IMR-90 (cell line): ENCODE data around the gene OR8B2. TPM values are rescaled to one million over a fixed set of nuclear protein-coding genes. Genes with fewer than 3 reads are reported as not detected.
A peak's percentile ranks its signal among the peaks of the same experiment; 100 is the strongest.

Experiments used
- ATAC-seq: fragments of 200-7000 bp; cut with Tn5 transposase; 2 replicates; pipeline ENCODE4 v1.9.1; 2020; ENCODE audit warnings: low read depth, mild to moderate bottlenecking, moderate library complexity
- BruUV-seq: library from RNA; stranded (reverse); fragments of 400-500 nt; replicated peaks from 2 replicates; lab custom pipeline; 2021; lab: Mats Ljungman, UMichigan
- CTCF ChIA-PET: fragments of 300-600 bp; formaldehyde crosslinking; extraction: SDS; loops from one replicate; lab custom pipeline; 2021; ENCODE audit warnings: antibody characterized with exemption; lab: Yijun Ruan, JAX
- POLR2A ChIA-PET: fragments of 300-600 bp; sonication (Branson Sonifier 250); formaldehyde crosslinking; loops from one replicate; lab custom pipeline; 2022; ENCODE audit warnings: antibody characterized with exemption; ENCODE audit not compliant: unreplicated experiment; lab: Charles Lee
- DNase-seq: peaks from one replicate; pipeline ENCODE4 v3.0.0; 2013
- H2AFZ ChIP-seq: replicated peaks from 2 replicates; pipeline ENCODE3; 2013; ENCODE audit warnings: low read length, mild to moderate bottlenecking; ENCODE audit not compliant: poor library complexity
- H2AK5ac ChIP-seq: 2 replicates; pipeline ENCODE4 v1.6.1; 2013; ENCODE audit warnings: low read depth, low read length, inconsistent platforms
- H2AK9ac ChIP-seq: replicated peaks from 2 replicates; pipeline ENCODE3; 2013; ENCODE audit warnings: mild to moderate bottlenecking, low read depth, low read length, moderate library complexity; ENCODE audit not compliant: poor library complexity
- H2BK120ac ChIP-seq: 2 replicates; pipeline ENCODE4 v1.6.1; 2013; ENCODE audit warnings: low read depth, low read length, inconsistent platforms
- H2BK15ac ChIP-seq: 3 replicates; pipeline ENCODE4 v1.6.1; 2013; ENCODE audit warnings: low read depth, low read length, inconsistent platforms
- H2BK20ac ChIP-seq: 2 replicates; pipeline ENCODE4 v1.6.1; 2013; ENCODE audit warnings: low read depth, mild to moderate bottlenecking, inconsistent platforms, low read length, moderate library complexity
- H2BK5ac ChIP-seq: 2 replicates; pipeline ENCODE4 v1.6.1; 2013; ENCODE audit warnings: mild to moderate bottlenecking, low read depth, low read length, inconsistent platforms; ENCODE audit not compliant: poor library complexity, severe bottlenecking
- H3K14ac ChIP-seq: replicated peaks from 2 replicates; pipeline ENCODE4 v1.6.1; 2013; ENCODE audit warnings: low read depth, low read length, inconsistent platforms
- H3K18ac ChIP-seq: 2 replicates; pipeline ENCODE4 v1.6.1; 2013; ENCODE audit warnings: low read depth, low read length, control low read depth
- H3K23ac ChIP-seq: 2 replicates; pipeline ENCODE4 v1.6.1; 2013; ENCODE audit warnings: low read depth, low read length, inconsistent platforms
- H3K27ac ChIP-seq: 2 replicates; pipeline ENCODE4 v1.5.1; 2013; ENCODE audit warnings: mild to moderate bottlenecking, control low read depth, low read length; ENCODE audit not compliant: insufficient read depth
- H3K27me3 ChIP-seq: 2 replicates; pipeline ENCODE4 v1.6.1; 2013; ENCODE audit warnings: low read length; ENCODE audit not compliant: control insufficient read depth, insufficient read depth
- H3K36me3 ChIP-seq: 2 replicates; pipeline ENCODE4 v1.6.1; 2013; ENCODE audit warnings: low read length, mixed read lengths; ENCODE audit not compliant: control insufficient read depth, insufficient read depth
- H3K4ac ChIP-seq: 2 replicates; pipeline ENCODE4 v1.6.1; 2013; ENCODE audit warnings: low read depth, low read length, inconsistent platforms
- H3K4me1 ChIP-seq: 2 replicates; pipeline ENCODE4 v1.6.1; 2013; ENCODE audit warnings: low read length, mixed read lengths; ENCODE audit not compliant: control insufficient read depth, insufficient read depth
- H3K4me2 ChIP-seq: 2 replicates; pipeline ENCODE4 v1.6.1; 2013; ENCODE audit warnings: low read depth, mild to moderate bottlenecking, control low read depth, low read length, moderate library complexity
- H3K4me3 ChIP-seq: 2 replicates; pipeline ENCODE4 v1.5.1; 2013; ENCODE audit warnings: low read depth, mild to moderate bottlenecking, control low read depth, low read length, moderate library complexity; ENCODE audit not compliant: insufficient read depth
- H3K56ac ChIP-seq: 2 replicates; pipeline ENCODE4 v1.6.1; 2013; ENCODE audit warnings: low read length, inconsistent platforms; ENCODE audit not compliant: insufficient read depth; ENCODE audit errors: extremely low read depth
- H3K79me1 ChIP-seq, 2 experiments: 2 replicates each; pipeline ENCODE4 v1.6.1; 2013; ENCODE audit warnings: low read length in 2 of 2, inconsistent platforms in 1 of 2, low read depth in 1 of 2
- H3K9ac ChIP-seq: 2 replicates; pipeline ENCODE4 v1.6.1; 2013; ENCODE audit warnings: low read depth, low read length, control low read depth
- H3K9me1 ChIP-seq: 2 replicates; pipeline ENCODE4 v1.6.1; 2013; ENCODE audit warnings: low read length, inconsistent platforms; ENCODE audit not compliant: insufficient read depth
- H3K9me3 ChIP-seq: 2 replicates; pipeline ENCODE4 v1.6.1; 2013; ENCODE audit warnings: low read length; ENCODE audit not compliant: control insufficient read depth, insufficient read depth
- H4K20me1 ChIP-seq: 2 replicates; pipeline ENCODE4 v1.6.1; 2013; ENCODE audit warnings: low read length, inconsistent platforms; ENCODE audit not compliant: insufficient read depth
- H4K5ac ChIP-seq: 2 replicates; pipeline ENCODE4 v1.6.1; 2013; ENCODE audit warnings: mild to moderate bottlenecking, low read depth, low read length, control low read depth
- H4K8ac ChIP-seq, 2 experiments: 2 replicates each; pipeline ENCODE4 v1.6.1; 2013; ENCODE audit warnings: low read depth in 2 of 2, low read length in 2 of 2, control low read depth in 1 of 2, inconsistent platforms in 1 of 2
- H4K91ac ChIP-seq: 2 replicates; pipeline ENCODE4 v1.6.1; 2013; ENCODE audit warnings: low read depth, low read length, inconsistent platforms; ENCODE audit not compliant: insufficient read depth
- BHLHE40 ChIP-seq: fragments of 150-350 bp; IDR thresholded peaks from 2 replicates; pipeline ENCODE4 v1.6.1; 2016; ENCODE audit warnings: mild to moderate bottlenecking, low read depth, low read length
- CEBPB ChIP-seq: IDR thresholded peaks from 2 replicates; pipeline ENCODE4 v1.6.1; 2012; ENCODE audit warnings: low read depth, low read length, improper control_type of control experiment
- CHD1 ChIP-seq: IDR thresholded peaks from 2 replicates; pipeline ENCODE4 v1.6.1; 2012; ENCODE audit warnings: low read depth, low read length, improper control_type of control experiment
- CTCF ChIP-seq: conservative IDR thresholded peaks from 2 replicates; pipeline ENCODE4 v1.5.1; 2012; ENCODE audit warnings: mild to moderate bottlenecking, low read depth, low read length, improper control_type of control experiment
- ELK1 ChIP-seq: fragments of 150-350 bp; IDR thresholded peaks from 2 replicates; pipeline ENCODE4 v1.6.1; 2016; ENCODE audit warnings: low read depth, mild to moderate bottlenecking, low read length, moderate library complexity, borderline replicate concordance
- FOS ChIP-seq: fragments of 150-350 bp; IDR thresholded peaks from 2 replicates; pipeline ENCODE4 v1.6.1; 2016; ENCODE audit warnings: low read depth, low read length
- MAFK ChIP-seq: IDR thresholded peaks from 2 replicates; pipeline ENCODE4 v1.6.1; 2012; ENCODE audit warnings: low read depth, low read length, improper control_type of control experiment
- MAZ ChIP-seq: IDR thresholded peaks from 2 replicates; pipeline ENCODE4 v1.6.1; 2012; ENCODE audit warnings: low read depth, mild to moderate bottlenecking, low read length, improper control_type of control experiment, moderate library complexity, borderline replicate concordance
- MXI1 ChIP-seq: IDR thresholded peaks from 2 replicates; pipeline ENCODE4 v1.6.1; 2012; ENCODE audit warnings: low read depth, mild to moderate bottlenecking, low read length, moderate library complexity, borderline replicate concordance
- NFE2L2 ChIP-seq: fragments of 150-350 bp; IDR thresholded peaks from 2 replicates; pipeline ENCODE4 v1.6.1; 2016; ENCODE audit warnings: low read depth, mild to moderate bottlenecking, low read length
- POLR2A ChIP-seq: IDR thresholded peaks from 2 replicates; pipeline ENCODE4 v1.6.1; 2012; ENCODE audit warnings: mild to moderate bottlenecking, low read depth, low read length
- RAD21 ChIP-seq: IDR thresholded peaks from 2 replicates; pipeline ENCODE4 v1.6.1; 2012; ENCODE audit warnings: low read length, improper control_type of control experiment
- RFX5 ChIP-seq: IDR thresholded peaks from 2 replicates; pipeline ENCODE4 v1.8.0; 2012; ENCODE audit warnings: low read depth, mild to moderate bottlenecking, low read length, moderate library complexity
- SMC3 ChIP-seq: fragments of 150-350 bp; IDR thresholded peaks from 2 replicates; pipeline ENCODE4 v1.6.1; 2016; ENCODE audit warnings: low read depth, mild to moderate bottlenecking, antibody characterized with exemption, low read length, moderate library complexity
- WGBS, 2 experiments: methylation state at CpG; one replicate each; pipeline versions ENCODE4 v1.1.5 to v1.1.7; 2013; ENCODE audit warnings: missing lambda C conversion rate in 2 of 2; ENCODE audit not compliant: insufficient read length in 1 of 2; ENCODE audit errors: extremely low coverage in 2 of 2; 5-methylcytosine and 5-hydroxymethylcytosine counted together
- dilution Hi-C: fragments of 300-500 bp; cut with HindIII; formaldehyde crosslinking; loops from one replicate; pipeline ENCODE4 v1.14.3; 2018; ENCODE audit warnings: low sequenced_read_pairs; ENCODE audit not compliant: unreplicated experiment
- in situ Hi-C: fragments of 300-500 bp; cut with MboI; formaldehyde crosslinking; loops from 3 replicates; pipeline ENCODE4 v1.14.3; 2019; ENCODE audit warnings: low sequenced_read_pairs, inconsistent platforms, mixed read lengths
- intact Hi-C: fragments of 100-400 bp; cut with micrococcal nuclease; formaldehyde crosslinking; loops from 2 replicates; pipeline ENCODE4 v1.10.0; 2022
- polyA plus RNA-seq, 3 experiments: library from polyadenylated mRNA; depleted of rRNA; stranded (reverse); fragments of >200 nt; gene quantifications; 2 replicates each; pipeline ENCODE4 v1.2.3, GENCODE V29; 2012; ENCODE audit warnings: low replicate concordance in 1 of 3
- total RNA-seq: library from RNA; depleted of rRNA; stranded (reverse); fragments of >200 nt; gene quantifications from 2 replicates; pipeline ENCODE4 v1.2.3, GENCODE V29; 2012

The OR8B2 gene
- total and polyA plus RNA-seq, 2 of the 4 experiments (the other 2 are of a cell fraction) = not detected

- ATAC-seq (peak; percentile 63), DNase-seq (peak; percentile 62)
- Histone ChIP-seq H4K5ac (peak overlapping the region; percentile 11; the same call in 1 of the 2 replicates), H3K9me1 (no peaks in the 10 kb centered on the region), H3K36me3 (no peaks in the 10 kb centered on the region), H2BK20ac (peak overlapping the region; percentile 49; the same call in 1 of the 2 replicates), H3K9me3 (no peaks in the 10 kb centered on the region), H2AFZ (peak overlapping the region; percentile 46), H3K4me2 (peak overlapping the region; percentile 33; the same call in 1 of the 2 replicates), H3K4ac (0 out of 2 replicates have a peak overlapping the region, but pooled peaks have one; percentile 0), H3K4me3 (no peak overlapping the region), H4K8ac (0 out of 4 replicates have a peak overlapping the region, but pooled peaks of 1 of the 2 experiments have one; percentile 18), H3K23ac (no peak overlapping the region), H3K14ac (0 out of 2 replicates have a peak overlapping the region, but pooled peaks have one; percentile 27), H2AK9ac (no peak overlapping the region), H3K56ac (no peak overlapping the region), H2BK15ac (peak overlapping the region; percentile 21; the same call in 1 of the 3 replicates), H4K91ac (peak overlapping the region; percentile 3; the same call in 1 of the 2 replicates), H3K18ac (no peak overlapping the region), H2BK5ac (peak overlapping the region; percentile 67), H2AK5ac (no peak overlapping the region), H3K27me3 (peaks cover 1% of the 10 kb centered on the region; the same call in 1 of the 2 replicates), H3K79me1 (no peaks in the 10 kb centered on the region), H2BK120ac (peak overlapping the region; percentile 45; the same call in 1 of the 2 replicates), H4K20me1 (no peaks in the 10 kb centered on the region), H3K27ac (no peak overlapping the region), H3K4me1 (peaks cover 3% of the 10 kb centered on the region; the same call in 1 of the 2 replicates), H3K9ac (no peak overlapping the region)
- POLR2A ChIA-PET = no interaction called here
- intact Hi-C loops = loop anchor here (10.0 kb wide), 1 partner anchor 459 kb away; the partner anchor contains the start of gene ROBO3
- WGBS, 2 experiments = 0% methylated on average over 1 of the region's 2 CpGs; no CpG with 5 or more reads in 1 of the 2 experiments
- dilution Hi-C loops = no loop called here
- no TSS peak for BruUV-seq
- TF ChIP-seq ELK1 (no peak), BHLHE40 (no peak), MXI1 (no peak), RAD21 (no peak), CTCF (no peak), CEBPB (no peak), SMC3 (no peak), MAZ (no peak), MAFK (no peak), RFX5 (no peak), POLR2A (no peak), CHD1 (no peak), NFE2L2 (no peak), FOS (no peak)
- in situ Hi-C loops = loop anchor here (25.0 kb wide), 1 partner anchor 407 kb away; the partner anchor contains the start of gene MSANTD2
- CTCF ChIA-PET = interaction anchor here (0.6 kb wide), 1 partner anchor 266 kb away, joined by 5 read pairs; no protein-coding TSS in a partner anchor
Measured at GRCh38 chr11:124405581-124405980, 21.3 kb upstream of the OR8B2 start.
